HG02852 (cell line): Measurements from ENCODE around the gene DCP2.

Experiments used
- ATAC-seq: cut with Tn5 transposase; IDR thresholded peaks from one replicate; pipeline ENCODE4 v1.9.1; 2021; ENCODE audit warnings: mild to moderate bottlenecking, moderate library complexity; ENCODE audit not compliant: unreplicated experiment

Gene DCP2

GRCh38 chr5:113062869-113063508, 86.4 kb downstream of the DCP2 start:
- no peak for ATAC-seq

DNA sequence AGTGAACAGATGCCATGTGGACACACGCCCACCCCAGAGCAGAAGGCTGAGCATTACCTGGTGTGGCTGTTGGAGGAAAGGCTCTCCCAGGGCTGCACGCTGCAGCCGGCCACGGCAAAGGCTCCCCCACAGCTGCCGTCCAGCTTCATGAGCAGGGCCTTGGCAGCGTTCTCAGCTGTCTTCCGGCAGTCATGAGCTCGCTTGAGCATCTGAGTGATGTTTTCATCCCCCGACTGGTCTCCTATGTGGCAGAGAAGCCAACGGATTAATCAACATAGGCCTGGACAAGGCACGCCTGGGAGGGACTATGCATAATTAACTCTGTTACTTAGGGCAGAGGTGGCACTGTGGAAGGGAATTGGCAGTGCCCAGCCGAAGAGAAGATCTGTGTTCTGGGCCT, 87.3 kb downstream of the DCP2 start:
- ATAC-seq = no peak

GRCh38 chr5:113064806-113065205, 88.2 kb downstream of the DCP2 start:
- no peak for ATAC-seq

DNA sequence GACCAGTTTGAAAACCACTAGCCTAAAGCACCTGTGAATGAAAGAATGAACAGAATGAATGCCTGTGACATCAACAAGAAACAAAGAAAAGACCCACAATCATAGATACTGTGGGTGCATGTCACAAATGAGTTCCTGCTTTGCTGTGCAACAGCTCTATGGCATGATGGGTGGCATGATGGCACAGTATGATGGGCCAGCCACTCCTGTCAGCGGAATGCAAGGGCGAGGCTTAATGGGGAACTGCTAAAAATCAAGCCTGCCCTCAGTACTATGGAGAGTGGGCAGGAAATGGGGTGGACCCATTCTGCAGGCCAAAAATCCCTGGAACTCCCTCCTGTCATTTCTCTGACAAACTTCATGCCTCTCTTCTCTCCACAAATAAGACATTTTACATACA, 89.0 kb downstream of the DCP2 start:
- ATAC-seq = no peak

DNA sequence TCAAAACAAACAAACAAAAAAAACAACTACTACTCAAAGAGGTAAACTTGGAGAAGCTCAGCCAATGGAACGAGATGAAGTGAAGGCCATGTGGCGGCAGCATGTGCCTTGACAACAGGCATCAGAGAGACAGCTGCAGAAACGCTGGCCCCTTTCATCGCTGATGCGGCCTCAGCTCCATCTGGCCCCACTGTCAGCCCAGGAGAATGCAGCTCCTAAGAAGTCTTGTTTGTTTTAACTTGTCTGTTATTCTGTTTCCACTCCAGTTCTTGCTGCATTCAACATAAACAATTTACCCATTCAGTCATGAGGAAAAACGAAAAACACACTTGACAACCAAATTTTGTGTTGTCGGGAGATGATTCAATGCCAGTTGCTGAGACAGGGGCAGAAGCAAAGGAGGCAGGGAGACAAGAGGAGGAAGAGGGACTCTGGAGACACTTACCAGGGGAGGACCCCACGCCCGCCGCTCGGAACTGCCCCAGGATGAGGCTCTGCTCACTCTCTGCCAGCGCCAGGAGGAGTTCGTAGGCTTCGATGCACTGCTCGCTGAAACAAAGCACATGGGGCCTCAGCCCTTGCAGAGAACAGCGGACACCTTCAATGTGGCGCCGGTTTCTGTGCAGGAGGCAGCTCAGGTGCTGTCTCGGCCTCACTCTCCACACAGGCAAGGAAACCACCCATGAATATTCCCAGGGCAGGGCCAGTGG, 91.2 kb downstream of the DCP2 start:
- no peak for ATAC-seq

DNA sequence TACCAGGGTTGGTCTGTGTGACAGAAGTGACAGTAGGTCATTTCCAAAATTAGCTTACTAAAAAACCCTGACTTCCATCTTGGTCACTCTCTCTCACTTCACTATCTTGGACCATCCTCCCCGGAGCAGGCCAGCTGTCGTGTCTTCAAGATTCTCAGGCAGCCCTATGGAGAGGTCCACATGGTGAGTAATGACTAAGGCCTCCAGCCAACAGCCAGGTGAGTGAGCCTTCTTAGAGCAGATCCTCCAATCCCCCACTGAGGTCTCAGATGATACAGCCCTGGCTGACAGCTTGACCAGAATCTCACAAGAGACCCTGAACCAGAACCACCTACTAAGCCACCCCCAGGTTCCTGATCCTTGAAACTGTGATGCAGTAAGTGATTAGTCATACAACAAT, 92.0 kb downstream of the DCP2 start:
- peak; percentile 63 for ATAC-seq
